Testis (tissue), 2 donors: ENCODE measurements around the gene IQSEC3.
"Not testable (repeated sequence)": the region's sequence is repeated elsewhere in the genome, so short reads cannot be mapped to it uniquely, and the experiment has no call there.

ENCODE experiments used
- POLR2A ChIP-seq: fragments of 450-650 bp; IDR thresholded peaks from one replicate; pipeline ENCODE4 v1.6.1; 2017; ENCODE audit warnings: antibody characterized with exemption, mild to moderate bottlenecking, moderate library complexity
- TF ChIP-seq, protein P1 (sequence below), 3 experiments: fragments of 450-650 bp in 2 of 3; fragments of 200-600 bp in 1 of 3; sonication (generic) in 1 of 3; IDR thresholded peaks; one replicate each; pipeline ENCODE4 v1.5.1; 2016 to 2019; ENCODE audit warnings: antibody characterized with exemption in 3 of 3, mild to moderate bottlenecking in 2 of 3, moderate library complexity in 1 of 3

- TF ChIP-seq POLR2A, result not testable (repeated sequence)
- TF ChIP-seq, protein P1, sequence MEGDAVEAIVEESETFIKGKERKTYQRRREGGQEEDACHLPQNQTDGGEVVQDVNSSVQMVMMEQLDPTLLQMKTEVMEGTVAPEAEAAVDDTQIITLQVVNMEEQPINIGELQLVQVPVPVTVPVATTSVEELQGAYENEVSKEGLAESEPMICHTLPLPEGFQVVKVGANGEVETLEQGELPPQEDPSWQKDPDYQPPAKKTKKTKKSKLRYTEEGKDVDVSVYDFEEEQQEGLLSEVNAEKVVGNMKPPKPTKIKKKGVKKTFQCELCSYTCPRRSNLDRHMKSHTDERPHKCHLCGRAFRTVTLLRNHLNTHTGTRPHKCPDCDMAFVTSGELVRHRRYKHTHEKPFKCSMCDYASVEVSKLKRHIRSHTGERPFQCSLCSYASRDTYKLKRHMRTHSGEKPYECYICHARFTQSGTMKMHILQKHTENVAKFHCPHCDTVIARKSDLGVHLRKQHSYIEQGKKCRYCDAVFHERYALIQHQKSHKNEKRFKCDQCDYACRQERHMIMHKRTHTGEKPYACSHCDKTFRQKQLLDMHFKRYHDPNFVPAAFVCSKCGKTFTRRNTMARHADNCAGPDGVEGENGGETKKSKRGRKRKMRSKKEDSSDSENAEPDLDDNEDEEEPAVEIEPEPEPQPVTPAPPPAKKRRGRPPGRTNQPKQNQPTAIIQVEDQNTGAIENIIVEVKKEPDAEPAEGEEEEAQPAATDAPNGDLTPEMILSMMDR (IDR thresholded peaks at IDR 0.05), result not testable (repeated sequence)
Measured at GRCh38 chr12:66428-66781, at the start of gene IQSEC3.
